ENCODE results near the gene TMPRSS12.

DNA sequence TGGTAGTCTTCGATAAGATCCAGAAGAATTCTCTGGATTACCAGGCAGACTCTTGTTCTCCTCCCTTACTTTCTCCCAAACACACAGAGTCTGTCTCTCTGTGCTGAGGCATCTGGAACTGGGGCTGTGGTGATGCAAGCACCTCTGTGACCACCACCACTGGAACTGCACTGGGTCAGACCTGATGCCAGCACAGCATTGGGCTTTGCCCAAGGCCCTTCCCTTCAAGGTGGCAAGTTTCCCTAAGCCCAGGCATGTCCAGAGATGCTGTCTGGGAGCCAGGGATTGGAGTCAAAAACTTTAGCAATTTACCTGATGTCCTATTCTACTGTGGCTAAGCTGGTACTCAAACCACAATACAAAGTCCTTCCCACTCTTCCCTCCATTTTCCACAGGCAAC lies 14.6 kb upstream of the TMPRSS12 start:
- TF ChIP-seq CTCF (IDR thresholded peaks at IDR 0.05), result no peak
- TF ChIP-seq POLR2A (IDR thresholded peaks at IDR 0.05), result no peak
